Psoas muscle (tissue), 8 donors: ENCODE measurements around the gene CYP2W1. TPM values are rescaled to one million over a fixed set of nuclear protein-coding genes. Genes with fewer than 3 reads are reported as not detected.

ENCODE experiments used
- ATAC-seq, 4 donors: fragments of 200-7000 bp; cut with Tn5 transposase; one replicate each; pipeline ENCODE4 v1.9.1; 2020; ENCODE audit warnings: moderate library complexity in 3 of 4, mild to moderate bottlenecking in 2 of 4
- DNase-seq, 2 donors: peaks; one replicate each; pipeline ENCODE4 v3.0.0-alpha.2; 2020
- H3K27ac ChIP-seq: fragments of 200-600 bp; one replicate; pipeline ENCODE4 v1.8.0; 2022
- H3K27me3 ChIP-seq, 3 donors: fragments of 200-600 bp in 1 of 3; one replicate each; pipeline versions ENCODE4 v1.6.1 to v1.8.0; 2013 to 2022; ENCODE audit warnings: low read length in 2 of 3, mild to moderate bottlenecking in 2 of 3, moderate library complexity in 1 of 3; ENCODE audit not compliant: insufficient read depth in 3 of 3
- H3K36me3 ChIP-seq, 2 donors: fragments of 200-600 bp in 1 of 2; one replicate each; pipeline versions ENCODE4 v1.6.1 to v1.8.0; 2013 to 2022; ENCODE audit warnings: low read depth in 1 of 2, mild to moderate bottlenecking in 1 of 2, moderate library complexity in 1 of 2; ENCODE audit not compliant: insufficient read depth in 1 of 2
- H3K4me1 ChIP-seq: fragments of 200-600 bp; one replicate; pipeline ENCODE4 v1.8.0; 2022
- H3K4me3 ChIP-seq: fragments of 200-600 bp; one replicate; pipeline ENCODE4 v1.8.0; 2022; ENCODE audit warnings: mild to moderate bottlenecking
- H3K9me3 ChIP-seq: fragments of 200-600 bp; one replicate; pipeline ENCODE4 v1.8.0; 2022
- WGBS, 3 donors: extraction: QIAGEN DNeasy Blood & Tissue Kit; methylation state at CpG; one replicate each; pipeline versions ENCODE4 v1.1.6 to v1.1.7; 2013; 5-methylcytosine and 5-hydroxymethylcytosine counted together
- intact Hi-C, 2 donors: fragments of 100-400 bp; cut with DNase I; formaldehyde crosslinking; loops; one replicate each; pipeline versions ENCODE4 v1.11.0 to v1.14.2; 2022
- long read RNA-seq, 2 donors: library from polyadenylated mRNA; unstranded; transcript quantifications; one replicate each; pipeline ENCODE4 v2.0.0, GENCODE V29; 2021
- polyA plus RNA-seq, 3 donors: library from polyadenylated mRNA; stranded (reverse); fragments of 200-250 nt; gene quantifications; one replicate each; pipeline ENCODE4 v1.2.3, GENCODE V29; 2013
- total RNA-seq, 4 donors: library from RNA; stranded (reverse); fragmentation: NEBNext Ultra II Directional in 2 of 4; extraction: Animal tissue kit (Norgen Biotek cat#: 25700) in 2 of 4; gene quantifications; one replicate each; pipeline versions ENCODE4 v1.2.1 to v1.2.4, GENCODE V29; 2021 to 2023
- TF ChIP-seq, protein P1 (sequence below): fragments of 200-600 bp; IDR thresholded peaks from one replicate; pipeline ENCODE4 v1.8.0; 2022; ENCODE audit warnings: antibody characterized with exemption
- donor health status: healthy with polysubstance abuse.
- donor health status: DM: no; HTN: no; CAD: no; lungs with moderate emphysema.
- donor health status: Bipolar disorder and iron deficiency.
- donor health status: healthy.
- donor health status: DM: yes; HTN: yes; CAD: no.
- donor health status: DM: no; HTN: no; CAD: no.
- donor health status: DM: no; HTN: no; CAD: no.
- donor health status: DM: yes; HTN: yes; CAD: no.

Gene CYP2W1, protein sequence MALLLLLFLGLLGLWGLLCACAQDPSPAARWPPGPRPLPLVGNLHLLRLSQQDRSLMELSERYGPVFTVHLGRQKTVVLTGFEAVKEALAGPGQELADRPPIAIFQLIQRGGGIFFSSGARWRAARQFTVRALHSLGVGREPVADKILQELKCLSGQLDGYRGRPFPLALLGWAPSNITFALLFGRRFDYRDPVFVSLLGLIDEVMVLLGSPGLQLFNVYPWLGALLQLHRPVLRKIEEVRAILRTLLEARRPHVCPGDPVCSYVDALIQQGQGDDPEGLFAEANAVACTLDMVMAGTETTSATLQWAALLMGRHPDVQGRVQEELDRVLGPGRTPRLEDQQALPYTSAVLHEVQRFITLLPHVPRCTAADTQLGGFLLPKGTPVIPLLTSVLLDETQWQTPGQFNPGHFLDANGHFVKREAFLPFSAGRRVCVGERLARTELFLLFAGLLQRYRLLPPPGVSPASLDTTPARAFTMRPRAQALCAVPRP
- not detected for total RNA-seq
- polyA plus RNA-seq, result not detected
- long read RNA-seq, donor 1, result 0 reads
- long read RNA-seq, donor 2, result 0 reads

DNA sequence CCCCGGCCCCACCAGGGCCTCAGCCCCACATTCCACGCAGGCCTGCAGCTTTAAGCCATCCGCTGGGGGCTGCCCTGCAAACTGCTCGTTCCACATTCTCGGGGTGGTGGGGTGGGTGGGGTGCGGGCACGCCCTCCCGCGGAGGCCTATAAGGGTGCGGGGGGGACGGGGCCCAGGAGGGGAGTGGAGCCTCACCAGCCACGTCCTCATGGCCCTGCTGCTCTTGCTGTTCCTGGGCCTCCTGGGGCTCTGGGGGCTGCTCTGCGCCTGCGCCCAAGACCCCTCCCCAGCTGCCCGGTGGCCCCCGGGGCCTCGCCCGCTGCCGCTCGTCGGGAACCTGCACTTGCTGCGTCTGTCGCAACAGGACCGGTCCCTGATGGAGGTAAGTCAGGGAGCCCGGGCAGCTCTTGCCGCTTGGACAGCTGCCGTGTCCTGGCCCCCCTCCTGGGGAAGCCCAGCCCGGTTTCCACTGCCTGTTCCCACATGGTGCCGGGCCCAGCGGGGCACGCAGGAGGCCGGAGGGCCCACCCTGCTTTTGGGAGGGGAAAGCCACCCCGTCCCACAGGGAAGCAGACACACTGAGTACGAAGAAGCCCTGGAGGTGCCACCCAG, at the start of gene CYP2W1:
Gene CYP2W1, plus strand, starts transcription at position 178 of the 612 bp plus-strand sequence. Its CDS starts 31 bp downstream, at position 209.
- Histone ChIP-seq H3K4me1 (no peaks in the 10 kb centered on the region), H3K27me3 (peaks cover 0 to 51% (median 13%) of the 10 kb centered on the region in 3 donors), H3K9me3 (no peaks in the 10 kb centered on the region), H3K4me3 (no peak within 1 kb of the TSS), H3K36me3 (no peaks in the 10 kb centered on the region), H3K27ac (no peak within 1 kb of the TSS)
- no peak for DNase-seq
- WGBS, 3 donors, result 33 to 47% (median 42%) methylated on average over 24 to 34 of the region's 34 CpGs
- intact Hi-C loops, result no loop called here
- peak in 1 of 4 donors; percentile 3 for ATAC-seq
- TF ChIP-seq, protein P1, sequence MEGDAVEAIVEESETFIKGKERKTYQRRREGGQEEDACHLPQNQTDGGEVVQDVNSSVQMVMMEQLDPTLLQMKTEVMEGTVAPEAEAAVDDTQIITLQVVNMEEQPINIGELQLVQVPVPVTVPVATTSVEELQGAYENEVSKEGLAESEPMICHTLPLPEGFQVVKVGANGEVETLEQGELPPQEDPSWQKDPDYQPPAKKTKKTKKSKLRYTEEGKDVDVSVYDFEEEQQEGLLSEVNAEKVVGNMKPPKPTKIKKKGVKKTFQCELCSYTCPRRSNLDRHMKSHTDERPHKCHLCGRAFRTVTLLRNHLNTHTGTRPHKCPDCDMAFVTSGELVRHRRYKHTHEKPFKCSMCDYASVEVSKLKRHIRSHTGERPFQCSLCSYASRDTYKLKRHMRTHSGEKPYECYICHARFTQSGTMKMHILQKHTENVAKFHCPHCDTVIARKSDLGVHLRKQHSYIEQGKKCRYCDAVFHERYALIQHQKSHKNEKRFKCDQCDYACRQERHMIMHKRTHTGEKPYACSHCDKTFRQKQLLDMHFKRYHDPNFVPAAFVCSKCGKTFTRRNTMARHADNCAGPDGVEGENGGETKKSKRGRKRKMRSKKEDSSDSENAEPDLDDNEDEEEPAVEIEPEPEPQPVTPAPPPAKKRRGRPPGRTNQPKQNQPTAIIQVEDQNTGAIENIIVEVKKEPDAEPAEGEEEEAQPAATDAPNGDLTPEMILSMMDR, result no peak

DNA sequence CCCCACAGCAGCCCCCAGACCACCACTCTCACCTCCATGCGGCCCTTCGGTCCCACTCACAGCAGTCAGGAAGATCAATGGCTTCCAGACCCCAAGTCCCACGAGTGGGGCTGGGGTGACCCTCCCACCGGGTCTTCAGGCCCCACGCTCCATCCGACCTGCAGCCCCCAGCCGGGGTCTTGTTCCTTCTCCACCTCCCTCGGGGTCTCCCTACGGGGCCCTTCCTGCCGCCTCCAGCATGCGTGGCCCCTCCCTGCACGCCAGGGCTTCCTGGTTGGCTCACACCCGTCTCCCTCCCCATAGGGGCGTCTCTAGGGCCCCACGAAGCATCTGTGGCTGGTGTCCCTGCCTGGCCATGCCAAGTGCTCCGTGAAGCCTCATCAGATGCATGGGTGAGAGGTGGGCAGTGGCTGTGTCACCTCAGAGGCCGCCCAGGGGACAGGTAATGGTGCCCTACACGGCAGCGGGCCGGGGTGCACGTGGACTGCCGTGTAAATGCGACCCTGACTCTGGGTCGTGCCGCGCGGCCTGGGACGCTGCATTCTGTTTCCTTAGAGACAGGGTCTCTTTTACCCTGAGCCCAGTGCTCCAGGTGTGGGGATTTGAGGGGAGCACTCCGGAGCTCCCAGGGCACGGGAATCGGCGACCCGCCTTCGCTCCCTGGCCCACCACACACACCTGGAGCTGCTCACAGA, 48.4 kb upstream of the CYP2W1 start:
- TF ChIP-seq, protein P1, result no peak
- Histone ChIP-seq H3K36me3 (no peaks in the 10 kb centered on the region), H3K4me3 (no peak overlapping the region), H3K27me3 (peaks cover 0 to 28% (median 2%) of the 10 kb centered on the region in 3 donors), H3K9me3 (no peaks in the 10 kb centered on the region), H3K27ac (no peak overlapping the region), H3K4me1 (no peaks in the 10 kb centered on the region)
- WGBS, 3 donors, result 69 to 77% (median 74%) methylated on average over 34 of the region's 34 CpGs
- intact Hi-C loops, result no loop called here
- ATAC-seq, result no peak
- peak in 1 of 2 donors; percentile 32 for DNase-seq

DNA sequence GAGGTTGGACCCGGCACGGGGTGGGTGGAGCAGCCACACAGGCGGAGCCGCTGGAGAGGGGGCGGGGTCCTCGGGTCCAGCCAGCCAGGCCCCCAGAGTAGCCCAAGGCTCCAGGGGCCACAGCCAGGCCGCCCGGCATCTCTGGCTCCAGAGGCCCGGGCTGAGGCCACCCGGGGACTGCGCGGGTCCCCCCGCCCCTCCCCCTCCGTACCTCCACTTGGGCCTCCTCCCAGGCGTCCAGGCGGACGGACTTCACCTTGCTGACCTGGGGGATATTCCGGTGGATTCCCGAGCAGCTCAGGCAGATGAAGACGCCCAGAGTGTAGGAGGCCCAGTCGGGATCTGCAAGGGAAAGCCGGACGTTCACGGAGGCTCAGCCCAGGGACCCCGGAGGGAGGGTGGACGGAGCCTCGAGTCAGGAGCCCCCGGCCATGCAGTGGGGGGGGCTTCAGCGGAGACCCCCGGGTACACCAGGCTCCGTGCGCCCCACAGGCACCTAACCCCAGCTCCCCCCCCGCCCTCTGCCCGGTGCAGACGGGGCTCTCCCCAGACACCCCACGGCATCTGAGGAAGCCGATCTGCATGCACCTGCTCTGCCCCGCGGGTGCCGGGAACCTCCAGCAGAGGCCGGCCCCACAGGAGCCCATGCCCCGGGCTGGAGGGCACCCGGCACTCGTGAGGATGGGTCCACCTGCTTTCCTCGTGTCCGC, 47.7 kb upstream of the CYP2W1 start:
- DNase-seq (peak in 1 of 2 donors; percentile 54), ATAC-seq (no peak)
- WGBS, 3 donors, result 59 to 67% (median 61%) methylated on average over 38 to 46 of the region's 46 CpGs
- no peaks in the 10 kb centered on the region for H3K9me3 ChIP-seq
- no peaks in the 10 kb centered on the region for H3K36me3 ChIP-seq
- intact Hi-C loops, result no loop called here
- H3K27ac ChIP-seq, result no peak overlapping the region
- H3K27me3 ChIP-seq, result peaks cover 0 to 32% (median 2%) of the 10 kb centered on the region in 3 donors
- H3K4me3 ChIP-seq, result no peak overlapping the region
- no peaks in the 10 kb centered on the region for H3K4me1 ChIP-seq
- TF ChIP-seq, protein P1, result no peak

DNA sequence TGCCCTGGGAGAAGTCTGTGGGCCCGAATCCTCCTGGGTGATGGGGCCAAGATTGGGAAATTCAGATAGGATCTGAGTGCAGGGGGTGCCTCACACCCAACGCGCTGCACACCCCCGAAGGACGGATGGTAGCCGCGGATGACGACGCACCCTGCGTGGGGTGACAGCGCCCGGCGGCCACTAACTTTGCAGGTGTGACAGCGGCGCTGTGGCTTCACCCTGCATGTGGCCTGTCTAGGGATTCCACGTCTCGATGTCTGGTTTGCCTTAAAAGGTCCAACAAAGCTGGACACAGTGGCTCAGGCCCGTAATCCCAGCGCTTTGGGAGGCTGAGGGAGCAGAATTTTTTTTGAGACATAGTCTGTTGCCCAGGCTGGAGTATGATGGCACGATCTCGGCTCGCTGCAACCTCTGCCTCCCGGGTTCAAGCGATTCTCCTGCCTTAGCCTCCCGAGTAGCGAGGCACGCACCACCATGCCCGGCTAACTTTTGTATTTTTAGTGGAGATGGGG, 47.1 kb upstream of the CYP2W1 start:
- Histone ChIP-seq H3K36me3 (no peaks in the 10 kb centered on the region), H3K27me3 (peaks cover 0 to 38% (median 2%) of the 10 kb centered on the region in 3 donors), H3K27ac (no peak overlapping the region), H3K4me1 (no peaks in the 10 kb centered on the region), H3K9me3 (no peaks in the 10 kb centered on the region), H3K4me3 (no peak overlapping the region)
- WGBS, 3 donors, result 86 to 88% (median 87%) methylated on average over 25 to 28 of the region's 28 CpGs
- no peak for DNase-seq
- TF ChIP-seq, protein P1, result no peak
- no peak for ATAC-seq
- intact Hi-C loops, result no loop called here
